NCI-H2081 (cell line): ENCODE measurements around the gene EML5.

ENCODE experiments used
- DNase-seq, 2 experiments: peaks; one replicate each; lab custom pipeline; 2025; lab: John Stamatoyannopoulos, UW

The EML5 gene

GRCh38 chr14:88707088-88707487 lies 85.7 kb downstream of the EML5 start:
- no peak for DNase-seq

GRCh38 chr14:88706425-88706824 lies 86.3 kb downstream of the EML5 start:
- DNase-seq = no peak

DNA sequence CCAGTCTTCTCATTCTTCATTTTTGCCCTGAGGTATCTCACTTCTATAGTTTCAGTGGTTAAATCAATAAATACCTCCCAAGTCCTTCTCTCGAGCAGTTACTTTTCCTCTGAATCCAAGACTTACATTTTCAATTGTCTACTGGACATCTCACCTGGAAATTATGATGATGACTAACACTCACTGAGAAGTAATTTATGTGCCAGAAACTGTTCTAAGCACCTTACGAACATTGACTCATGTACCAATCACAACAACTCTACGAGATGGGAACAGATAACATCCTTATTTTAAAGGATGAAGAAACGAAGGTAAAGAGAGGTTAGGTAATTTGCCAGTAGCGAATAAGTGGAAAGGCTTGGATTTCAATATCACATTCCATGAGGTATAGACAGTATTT lies 94.1 kb downstream of the EML5 start:
- no peak for DNase-seq

DNA sequence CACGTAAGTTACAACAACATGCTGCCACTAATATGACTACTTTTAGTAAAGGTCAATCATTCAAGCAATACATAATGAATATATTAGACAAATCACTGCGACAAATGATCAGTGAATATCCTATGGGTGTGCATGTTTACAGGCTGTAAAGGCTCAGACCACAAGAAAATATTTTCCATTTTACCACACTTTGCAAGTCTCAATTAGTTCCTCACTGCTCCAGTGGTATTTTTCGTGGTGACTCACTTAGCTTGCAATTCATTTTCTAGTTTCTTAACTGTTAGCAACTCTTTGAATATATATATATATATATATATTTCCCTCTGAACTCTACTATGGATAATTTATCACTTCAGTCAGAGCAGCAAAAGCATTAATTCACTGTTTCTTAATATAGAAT lies 96.9 kb downstream of the EML5 start:
- no peak for DNase-seq

GRCh38 chr14:88688386-88688785 lies 104.4 kb downstream of the EML5 start:
- no peak for DNase-seq

DNA sequence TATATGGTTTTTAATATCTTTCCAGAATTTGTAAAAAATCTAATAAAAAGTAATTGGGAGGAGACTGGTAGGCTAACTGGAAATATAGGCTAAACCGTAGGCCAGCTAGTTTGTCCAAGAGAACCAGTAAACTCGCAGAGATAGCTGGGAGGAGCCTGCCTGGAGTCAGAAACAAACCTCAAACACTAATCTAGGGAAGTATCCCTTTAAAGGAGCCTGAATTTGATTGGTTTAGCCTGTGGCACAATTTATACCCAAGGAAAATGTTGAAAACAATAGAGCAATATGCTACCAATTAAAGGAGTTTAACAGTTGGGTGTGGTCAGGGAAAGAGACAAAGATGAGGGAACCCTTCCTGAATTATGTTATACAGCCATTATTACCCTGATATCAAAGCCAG lies 109.6 kb downstream of the EML5 start:
- no peak for DNase-seq

DNA sequence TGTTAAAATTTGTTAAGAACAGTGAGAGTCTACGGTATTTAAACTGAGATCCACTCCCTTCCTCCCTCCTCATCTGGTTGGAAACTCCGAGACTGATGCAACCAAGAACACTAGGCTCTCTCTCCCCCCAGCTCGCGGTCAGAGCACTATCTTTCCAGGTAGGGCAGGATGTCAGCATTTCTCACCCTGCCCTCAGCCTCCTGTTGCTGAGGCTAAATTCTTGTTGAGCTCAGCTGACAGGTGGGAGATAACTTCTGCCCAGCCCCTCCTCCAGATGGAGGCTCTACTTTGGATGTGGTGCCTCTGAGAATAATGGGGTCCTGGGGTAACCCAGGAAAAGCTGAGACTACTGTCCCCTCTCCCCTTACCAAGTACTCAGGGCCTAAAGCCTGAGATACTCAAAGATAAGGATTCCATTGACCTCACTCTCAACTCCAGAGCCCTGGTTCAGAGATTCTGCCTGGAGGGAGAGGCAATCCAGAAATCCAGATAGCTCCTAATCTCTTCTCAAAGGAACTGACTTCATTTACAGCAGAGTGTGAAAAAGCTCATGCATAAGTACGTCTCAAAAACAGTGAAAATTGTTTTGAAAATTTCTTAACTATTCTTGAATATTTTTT lies 110.1 kb downstream of the EML5 start:
- no peak for DNase-seq

DNA sequence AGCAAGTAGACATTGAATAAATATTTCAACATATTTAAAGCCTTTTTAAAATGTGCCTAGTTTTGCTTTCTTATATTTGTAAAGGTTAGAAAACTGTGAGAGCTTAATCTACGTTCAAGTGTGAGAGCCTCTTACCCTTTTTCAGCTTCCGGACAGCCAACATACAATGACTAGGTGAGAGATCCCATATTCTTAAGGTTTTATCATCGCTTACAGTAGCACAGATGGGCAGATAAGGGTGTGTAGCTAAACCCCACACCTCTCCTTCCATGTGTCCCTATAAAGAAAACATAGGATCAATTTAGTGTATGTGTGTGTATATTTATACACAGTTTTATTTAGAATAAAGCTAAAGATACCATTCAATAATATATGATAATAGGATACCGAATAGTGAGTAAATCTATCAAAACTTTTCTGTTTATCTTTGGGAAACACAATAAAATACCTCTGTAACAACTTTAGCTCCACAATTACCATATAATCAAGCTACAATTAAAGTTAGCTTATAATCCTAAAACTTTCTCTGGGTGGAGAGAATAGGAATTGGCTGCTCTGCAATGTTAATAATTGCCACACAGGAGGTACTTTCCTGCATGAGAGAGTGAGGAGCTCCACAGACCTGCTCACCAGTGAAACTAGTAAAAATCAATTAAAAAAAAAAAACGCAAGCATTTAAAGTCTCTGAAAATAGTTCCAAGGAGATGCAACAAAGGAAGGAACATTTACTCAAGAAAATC lies 110.8 kb downstream of the EML5 start:
- DNase-seq = no peak

GRCh38 chr14:88669346-88669745 lies 123.4 kb downstream of the EML5 start:
- no peak for DNase-seq

- no peak for DNase-seq
Observed at GRCh38 chr14:88668448-88669116, 124.2 kb downstream of the EML5 start.

- DNase-seq = peak; percentile 69 to 79
Observed at GRCh38 chr14:88667555-88668273, 125.0 kb downstream of the EML5 start.

DNA sequence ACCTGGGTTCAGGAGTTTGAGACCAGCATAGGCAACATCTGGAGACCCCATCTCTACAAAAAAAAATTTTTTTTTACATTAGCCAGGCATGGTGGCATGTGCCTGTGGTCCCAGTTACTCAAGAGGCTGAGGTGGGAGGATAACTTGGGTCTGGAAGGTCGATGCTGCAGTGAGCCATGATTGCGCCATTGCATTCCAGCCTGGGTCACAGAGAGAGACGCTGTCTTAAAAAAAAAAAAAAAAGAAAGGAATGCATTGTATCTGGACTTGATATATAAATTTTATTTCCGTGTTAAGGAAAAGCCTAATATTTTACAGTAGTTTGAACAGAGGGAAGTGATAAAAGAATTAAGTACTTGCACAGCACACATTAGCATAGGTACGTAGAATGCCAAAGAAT lies 132.7 kb downstream of the EML5 start:
- DNase-seq = no peak

DNA sequence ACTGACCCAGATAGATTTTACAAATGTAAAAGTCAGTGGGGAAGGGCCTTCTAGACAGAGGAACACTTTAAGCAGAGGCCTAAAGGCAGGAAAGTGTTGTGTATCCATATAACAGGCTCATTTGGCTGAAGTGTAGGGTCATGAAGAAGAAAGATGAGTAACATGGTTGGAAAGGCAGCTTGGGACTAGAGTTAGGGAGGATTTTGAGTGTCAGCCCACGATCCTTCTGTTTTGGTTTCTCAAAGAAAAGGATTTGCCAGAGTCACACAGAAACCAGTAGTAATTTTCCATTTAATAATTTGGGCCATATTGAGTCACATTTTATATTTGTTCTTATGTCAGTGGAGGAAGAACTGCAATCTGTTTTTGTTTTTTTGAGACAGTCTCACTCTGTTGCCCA lies 153.5 kb downstream of the EML5 start:
- DNase-seq = no peak

GRCh38 chr14:88632512-88632911 lies 160.2 kb downstream of the EML5 start:
- DNase-seq = no peak

GRCh38 chr14:88631091-88631490 lies 161.7 kb downstream of the EML5 start:
- no peak for DNase-seq

- no peak for DNase-seq
Observed at GRCh38 chr14:88630565-88630964, 162.2 kb downstream of the EML5 start.

- no peak for DNase-seq
Observed at GRCh38 chr14:88628462-88628861, 164.3 kb downstream of the EML5 start.

DNA sequence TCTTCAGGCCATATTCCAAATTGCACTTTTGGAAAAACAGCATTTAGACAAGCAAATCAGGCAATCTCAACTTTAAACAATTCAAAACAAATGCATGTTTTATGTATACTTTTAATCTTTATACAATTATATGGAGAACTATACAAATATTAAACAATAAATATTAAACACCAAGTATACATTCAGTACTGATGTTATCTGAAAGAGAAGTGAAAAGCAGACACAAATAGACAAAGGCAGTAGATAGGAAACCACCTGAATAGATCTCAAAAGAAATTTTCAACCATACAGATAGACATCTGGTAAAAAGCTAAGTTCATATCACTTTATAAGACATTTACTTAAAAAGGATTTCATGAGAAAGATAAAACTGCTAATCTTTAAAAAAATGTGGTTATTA lies 164.7 kb downstream of the EML5 start:
- no peak for DNase-seq

DNA sequence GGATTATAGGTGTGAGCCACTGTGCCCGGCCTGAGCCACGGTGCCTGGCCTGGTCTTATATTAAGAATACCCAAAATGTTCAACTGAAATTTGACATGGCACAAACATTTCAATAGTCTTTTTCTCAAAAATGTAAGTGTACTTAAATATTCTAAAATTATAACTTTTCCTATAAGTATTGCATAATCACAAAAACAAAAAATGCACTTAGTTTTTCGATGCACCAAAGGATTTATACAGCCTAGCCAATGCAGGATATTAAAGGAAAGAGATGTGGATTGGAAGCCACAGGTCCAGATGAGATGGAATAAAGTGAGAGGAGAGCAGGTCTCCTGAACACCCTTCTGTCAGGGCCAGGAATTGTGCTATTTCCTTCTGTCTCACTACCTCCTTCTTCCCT lies 167.1 kb downstream of the EML5 start:
- DNase-seq = no peak

- no peak for DNase-seq
Observed at GRCh38 chr14:88621100-88621499, 171.7 kb downstream of the EML5 start.

- no peak for DNase-seq
Observed at GRCh38 chr14:88618476-88618875, 174.3 kb downstream of the EML5 start.

- DNase-seq = no peak
Observed at GRCh38 chr14:88617479-88617878, 175.3 kb downstream of the EML5 start.

DNA sequence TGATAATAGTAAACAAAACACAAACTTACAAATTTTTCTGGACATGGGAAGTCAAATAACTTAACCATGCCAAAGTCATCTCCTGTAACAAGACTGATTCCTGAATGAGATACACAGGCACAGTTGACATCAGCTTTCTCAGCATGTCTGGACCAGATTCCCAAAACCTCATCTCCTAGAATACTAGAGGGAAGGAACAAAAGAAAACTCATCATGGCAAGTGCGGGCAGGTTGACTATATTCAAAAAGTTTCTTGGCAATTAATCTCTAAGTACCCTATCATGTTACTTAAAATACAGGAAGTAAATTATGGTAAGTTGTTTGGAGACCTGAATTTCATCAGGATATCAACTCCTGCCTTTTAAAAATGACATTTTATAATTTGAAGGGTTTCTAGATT lies 176.1 kb downstream of the EML5 start:
- DNase-seq = no peak
